H1 (cell line): ENCODE data around the gene AHDC1. TPM values are rescaled to one million over a fixed set of nuclear protein-coding genes. Genes with fewer than 3 reads are reported as not detected.

Source experiments
- CTCF ChIA-PET: fragments of 300-600 bp; sonication (Branson Sonifier 250); formaldehyde crosslinking; loops from one replicate; lab custom pipeline; 2021; ENCODE audit not compliant: partially characterized antibody; lab: Charles Lee
- POLR2A ChIA-PET: fragments of 300-600 bp; sonication (Branson Sonifier 250); formaldehyde crosslinking; loops from one replicate; lab custom pipeline; 2021; ENCODE audit warnings: inconsistent platforms; ENCODE audit not compliant: partially characterized antibody; lab: Charles Lee
- DNase-seq, 2 experiments: peaks; one replicate each; pipeline versions ENCODE4 v3.0.0 to v3.0.0-alpha.2; 2010 to 2022; ENCODE audit warnings: low spot score in 2 of 2, low read depth in 1 of 2, mixed read lengths in 1 of 2
- FAIRE-seq: peaks from 2 replicates; lab custom pipeline; 2011; peaks lifted over from hg19 to GRCh38; lab: Jason Lieb, UNC
- H2AFZ ChIP-seq: 2 replicates; pipeline ENCODE4 v1.8.1; 2012; ENCODE audit warnings: low read length, inconsistent platforms
- H2AK5ac ChIP-seq: 2 replicates; pipeline ENCODE4 v1.6.1; 2013; ENCODE audit warnings: low read depth, low read length
- H2BK120ac ChIP-seq: replicated peaks from 2 replicates; pipeline ENCODE3; 2013; ENCODE audit warnings: low read depth, low read length, inconsistent platforms
- H2BK12ac ChIP-seq: 2 replicates; pipeline ENCODE4 v1.6.1; 2013; ENCODE audit warnings: low read depth, low read length
- H2BK15ac ChIP-seq: 2 replicates; pipeline ENCODE4 v1.6.1; 2013; ENCODE audit warnings: low read length
- H2BK20ac ChIP-seq: 2 replicates; pipeline ENCODE4 v1.6.1; 2013; ENCODE audit warnings: low read length
- H2BK5ac ChIP-seq: 2 replicates; pipeline ENCODE4 v1.6.1; 2013; ENCODE audit warnings: low read depth, low read length
- H3K14ac ChIP-seq: 2 replicates; pipeline ENCODE4 v1.6.1; 2013; ENCODE audit warnings: inconsistent platforms; ENCODE audit not compliant: insufficient read length
- H3K18ac ChIP-seq: 2 replicates; pipeline ENCODE4 v1.6.1; 2013; ENCODE audit warnings: low read length; ENCODE audit errors: extremely low read depth
- H3K23ac ChIP-seq: 2 replicates; pipeline ENCODE4 v1.6.1; 2013; ENCODE audit warnings: inconsistent platforms; ENCODE audit not compliant: insufficient read length
- H3K23me2 ChIP-seq: 2 replicates; pipeline ENCODE4 v1.6.1; 2013; ENCODE audit warnings: low read depth, low read length
- H3K27ac ChIP-seq: 2 replicates; pipeline ENCODE4 v1.6.1; 2011; ENCODE audit warnings: low read depth, low read length, inconsistent platforms
- H3K27me3 ChIP-seq, 4 experiments: replicated peaks in 1 of 4; 1 replicate in 1 of 4; 2 replicates in 3 of 4; pipeline versions ENCODE4 v1.6.1 to v1.8.1; 2011 to 2013; ENCODE audit warnings: low read length in 3 of 4, mild to moderate bottlenecking in 3 of 4, inconsistent platforms in 2 of 4, mixed read lengths in 2 of 4, moderate library complexity in 1 of 4; ENCODE audit not compliant: control insufficient read depth in 3 of 4, insufficient read depth in 3 of 4; ENCODE audit errors: extremely low read depth in 1 of 4
- H3K36me3 ChIP-seq, 4 experiments: 2 replicates each; pipeline versions ENCODE4 v1.6.1 to v1.8.1; 2011 to 2013; ENCODE audit warnings: mild to moderate bottlenecking in 4 of 4, low read length in 3 of 4, moderate library complexity in 2 of 4, control low read depth in 1 of 4, inconsistent platforms in 1 of 4; ENCODE audit not compliant: insufficient read depth in 4 of 4, control insufficient read depth in 2 of 4
- H3K4ac ChIP-seq: replicated peaks from 2 replicates; pipeline ENCODE3; 2013; ENCODE audit warnings: low read length, low read depth, mixed read lengths, inconsistent platforms; ENCODE audit not compliant: insufficient read length
- H3K4me1 ChIP-seq, 4 experiments: replicated peaks in 1 of 4; 1 replicate in 1 of 4; 2 replicates in 3 of 4; pipeline versions ENCODE4 v1.6.1 to v1.8.1; 2011 to 2013; ENCODE audit warnings: low read length in 3 of 4, inconsistent platforms in 2 of 4, mixed read lengths in 1 of 4; ENCODE audit not compliant: insufficient read depth in 4 of 4, control insufficient read depth in 3 of 4
- H3K4me2 ChIP-seq, 2 experiments: 2 replicates each; pipeline versions ENCODE4 v1.6.1 to v1.8.1; 2011 to 2013; ENCODE audit warnings: low read depth in 2 of 2, low read length in 2 of 2, control low read depth in 1 of 2, inconsistent platforms in 1 of 2, mild to moderate bottlenecking in 1 of 2; ENCODE audit not compliant: insufficient read depth in 1 of 2
- H3K4me3 ChIP-seq, 4 experiments: fragments of 200-600, 300-600 bp in 1 of 4; sonication (generic), shearing (Covaris generic), sonication (Bioruptor Twin) in 1 of 4; 2 replicates each; pipeline versions ENCODE4 v1.5.1 to v1.8.1; 2011 to 2016; ENCODE audit warnings: low read length in 4 of 4, low read depth in 3 of 4, control low read depth in 2 of 4, inconsistent platforms in 2 of 4, mild to moderate bottlenecking in 2 of 4, mixed read lengths in 1 of 4, moderate library complexity in 1 of 4; ENCODE audit not compliant: insufficient read depth in 2 of 4; ENCODE audit errors: extremely low read depth in 1 of 4
- H3K56ac ChIP-seq: replicated peaks from 2 replicates; pipeline ENCODE3; 2013; ENCODE audit warnings: low read depth, mild to moderate bottlenecking, mixed read lengths, low read length, inconsistent platforms; ENCODE audit not compliant: insufficient read length
- H3K79me1 ChIP-seq: 2 replicates; pipeline ENCODE4 v1.6.1; 2013; ENCODE audit warnings: low read depth, low read length, control low read depth
- H3K79me2 ChIP-seq, 2 experiments: 2 replicates each; pipeline versions ENCODE4 v1.6.1 to v1.8.1; 2012 to 2013; ENCODE audit warnings: low read length in 2 of 2, mild to moderate bottlenecking in 2 of 2, inconsistent platforms in 1 of 2; ENCODE audit not compliant: insufficient read depth in 2 of 2, control insufficient read depth in 1 of 2
- H3K9ac ChIP-seq, 4 experiments: replicated peaks in 1 of 4; 1 replicate in 1 of 4; 2 replicates in 3 of 4; pipeline versions ENCODE4 v1.6.1 to v1.8.1; 2011 to 2013; ENCODE audit warnings: low read depth in 3 of 4, low read length in 3 of 4, control low read depth in 2 of 4, mild to moderate bottlenecking in 2 of 4, moderate library complexity in 2 of 4, inconsistent platforms in 1 of 4; ENCODE audit errors: extremely low read depth in 1 of 4
- H3K9me3 ChIP-seq, 2 experiments: 2 replicates each; pipeline versions ENCODE4 v1.6.1 to v1.8.1; 2012 to 2013; ENCODE audit warnings: mild to moderate bottlenecking in 2 of 2, moderate library complexity in 2 of 2, control low read depth in 1 of 2, inconsistent platforms in 1 of 2, low read depth in 1 of 2, low read length in 1 of 2, mixed read lengths in 1 of 2; ENCODE audit not compliant: insufficient read depth in 2 of 2
- H4K20me1 ChIP-seq, 2 experiments: replicated peaks in 1 of 2; 2 replicates each; pipeline versions ENCODE3 to v1.8.1; 2011 to 2013; ENCODE audit warnings: inconsistent platforms in 2 of 2, low read length in 2 of 2, mild to moderate bottlenecking in 1 of 2; ENCODE audit not compliant: insufficient read depth in 2 of 2, control insufficient read depth in 1 of 2
- H4K5ac ChIP-seq: 2 replicates; pipeline ENCODE4 v1.6.1; 2013; ENCODE audit warnings: low read length, low read depth, mixed read lengths, inconsistent platforms; ENCODE audit not compliant: insufficient read length
- H4K8ac ChIP-seq: 2 replicates; pipeline ENCODE4 v1.8.0; 2013; ENCODE audit warnings: mild to moderate bottlenecking, moderate library complexity, low read length, inconsistent platforms; ENCODE audit not compliant: insufficient read depth; ENCODE audit errors: extremely low read depth
- H4K91ac ChIP-seq: replicated peaks from 2 replicates; pipeline ENCODE3; 2013; ENCODE audit warnings: low read length, mixed read lengths, inconsistent platforms; ENCODE audit not compliant: insufficient read length
- ATF3 ChIP-seq: IDR thresholded peaks from 2 replicates; pipeline ENCODE4 v1.6.1; 2011; ENCODE audit warnings: low read depth, mild to moderate bottlenecking, low read length; ENCODE audit not compliant: insufficient read depth
- BACH1 ChIP-seq: IDR thresholded peaks from 2 replicates; pipeline ENCODE4 v1.6.1; 2012; ENCODE audit warnings: low read length, improper control_type of control experiment
- CBX5 ChIP-seq: fragments of 300-800, 300-1000 bp; sonication (generic); IDR thresholded peaks from 2 replicates; pipeline ENCODE4 v1.7.1; 2016; ENCODE audit warnings: antibody characterized with exemption, low read length, low read depth
- CHD1 ChIP-seq: IDR thresholded peaks from 2 replicates; pipeline ENCODE4 v1.6.1; 2012; ENCODE audit warnings: low read depth, low read length, improper control_type of control experiment
- E2F6 ChIP-seq: IDR thresholded peaks from 2 replicates; pipeline ENCODE4 v1.6.1; 2012; ENCODE audit warnings: inconsistent platforms
- RFX5 ChIP-seq: IDR thresholded peaks from 2 replicates; pipeline ENCODE4 v1.6.1; 2011; ENCODE audit warnings: low read depth, low read length, improper control_type of control experiment, borderline replicate concordance
- WGBS, 2 experiments: shearing (Covaris generic) in 1 of 2; methylation state at CpG; one replicate each; pipeline versions ENCODE4 v1.1.6 to v1.1.7; 2013 to 2015; ENCODE audit warnings: low lambda C conversion rate in 2 of 2, mixed read lengths in 2 of 2, inconsistent platforms in 1 of 2, low coverage in 1 of 2, missing lambda C conversion rate in 1 of 2; ENCODE audit not compliant: insufficient replicate concordance in 2 of 2, insufficient coverage in 1 of 2, insufficient read length in 1 of 2; ENCODE audit errors: extremely low coverage in 1 of 2, missing lambda C conversion rate in 1 of 2; 5-methylcytosine and 5-hydroxymethylcytosine counted together
- polyA plus RNA-seq, 7 experiments: library from polyadenylated mRNA; depleted of rRNA in 3 of 7; stranded (reverse) in 5 of 7; unstranded in 2 of 7; fragments of >200 nt in 5 of 7; fragments of 200-250 nt in 2 of 7; gene quantifications; 1 replicate in 5 of 7; 2 replicates in 1 of 7; 4 replicates in 1 of 7; pipeline versions ENCODE4 v1.2.1 to v1.2.3, GENCODE V29; 2011 to 2013; ENCODE audit warnings: missing spikeins in 2 of 7, mixed read lengths in 2 of 7
- total RNA-seq: library from RNA; stranded (reverse); fragmentation: NEBNext Ultra II Directional; extraction: Animal tissue kit (Norgen Biotek cat#: 25700); gene quantifications from 2 replicates; pipeline ENCODE4 v1.2.1, GENCODE V29; 2021

Gene AHDC1
- total and polyA plus RNA-seq, 2 of the 8 experiments (the other 6 are each of a cell fraction or from before 2014, with no cell fraction given) = 4.4 to 35.1 TPM

- Histone ChIP-seq H3K4me1 (peaks cover 0 to 14% (median 6%) of the 10 kb centered on the region in 4 experiments; a peak in 5 of 7 replicates), H3K36me3 (no peaks in the 10 kb centered on the region), H3K23me2 (no peaks in the 10 kb centered on the region), H2AFZ (no peak overlapping the region), H4K20me1 (no peaks in the 10 kb centered on the region), H3K4me3 (no peak overlapping the region), H3K56ac (no peak overlapping the region), H3K14ac (no peak overlapping the region), H2BK15ac (no peak overlapping the region), H3K9me3 (no peaks in the 10 kb centered on the region), H2BK5ac (no peak overlapping the region), H3K4ac (no peak overlapping the region), H3K27me3 (no peaks in the 10 kb centered on the region), H3K23ac (no peak overlapping the region), H3K79me2 (no peaks in the 10 kb centered on the region), H3K9ac (no peak overlapping the region), H3K4me2 (no peak overlapping the region), H2BK20ac (no peak overlapping the region), H2BK120ac (no peak overlapping the region), H4K91ac (no peak overlapping the region), H3K27ac (no peak overlapping the region), H4K5ac (no peak overlapping the region), H3K18ac (no peak overlapping the region), H2BK12ac (no peak overlapping the region), H2AK5ac (no peak overlapping the region), H3K79me1 (no peaks in the 10 kb centered on the region), H4K8ac (no peak overlapping the region)
- FAIRE-seq (no peak), DNase-seq (no peak)
- CTCF ChIA-PET = interaction anchor here (0.7 to 1.6 kb wide), 3 partner anchors 10 to 88 kb away, joined by 3 to 4 read pairs (median 4); no protein-coding TSS in a partner anchor
- POLR2A ChIA-PET = no interaction called here
- WGBS, 2 experiments = 91% methylated on average over 2 of the region's 2 CpGs; no CpG with 5 or more reads in 1 of the 2 experiments
- TF ChIP-seq RFX5 = no peak
- no peak for TF ChIP-seq CHD1
- no peak for TF ChIP-seq ATF3
- no peak for TF ChIP-seq CBX5
- no peak for TF ChIP-seq E2F6
- no peak for TF ChIP-seq BACH1
Measured at GRCh38 chr1:27503033-27503432, 100.9 kb downstream of the AHDC1 start.
